DND-41 (cell line): ENCODE results near the gene C1orf35.
A peak's percentile ranks its signal among the peaks of the same experiment; 100 is the strongest.

Source experiments
- ATAC-seq: fragments of 200-7000 bp; cut with Tn5 transposase; 3 replicates; pipeline ENCODE4 v1.9.1; 2021; ENCODE audit warnings: low read depth; ENCODE audit not compliant: insufficient read depth
- DNase-seq: peaks from one replicate; pipeline ENCODE4 v3.0.0-alpha.2; 2020
- H2AFZ ChIP-seq: 2 replicates; pipeline ENCODE4 v1.6.0; 2012; ENCODE audit warnings: low read depth, low read length
- H3K27ac ChIP-seq: 2 replicates; pipeline ENCODE4 v1.5.1; 2012; ENCODE audit warnings: low read length, inconsistent platforms
- H3K27me3 ChIP-seq: fragments of 200-600 bp; sonication (generic); 2 replicates; pipeline ENCODE4 v1.6.0; 2012; ENCODE audit warnings: low read length, mild to moderate bottlenecking, inconsistent platforms; ENCODE audit not compliant: insufficient read depth, poor library complexity
- H3K36me3 ChIP-seq: 2 replicates; pipeline ENCODE4 v1.5.1; 2012; ENCODE audit warnings: low read length, inconsistent platforms; ENCODE audit not compliant: insufficient read depth
- H3K4me1 ChIP-seq: 2 replicates; pipeline ENCODE4 v1.5.1; 2012; ENCODE audit warnings: mild to moderate bottlenecking, low read length; ENCODE audit not compliant: insufficient read depth
- H3K4me2 ChIP-seq: 2 replicates; pipeline ENCODE4 v1.6.0; 2012; ENCODE audit warnings: mild to moderate bottlenecking, moderate library complexity, low read length, inconsistent platforms; ENCODE audit not compliant: insufficient read depth
- H3K4me3 ChIP-seq, 2 experiments: fragments of 200-600 bp in 1 of 2; shearing (Covaris generic) in 1 of 2; 2 replicates each; pipeline ENCODE4 v1.5.1; 2012 to 2016; ENCODE audit warnings: inconsistent platforms in 2 of 2, low read length in 2 of 2, mild to moderate bottlenecking in 2 of 2, low read depth in 1 of 2, moderate library complexity in 1 of 2
- H3K79me2 ChIP-seq: 2 replicates; pipeline ENCODE4 v1.6.0; 2012; ENCODE audit warnings: low read length, inconsistent platforms; ENCODE audit not compliant: insufficient read depth
- H3K9ac ChIP-seq: 2 replicates; pipeline ENCODE4 v1.6.0; 2012; ENCODE audit warnings: low read depth, mild to moderate bottlenecking, inconsistent platforms, low read length, moderate library complexity
- H3K9me3 ChIP-seq: 2 replicates; pipeline ENCODE4 v1.5.1; 2012; ENCODE audit warnings: low read length, moderate library complexity, mild to moderate bottlenecking, inconsistent platforms; ENCODE audit not compliant: insufficient read depth, severe bottlenecking
- H4K20me1 ChIP-seq: 2 replicates; pipeline ENCODE4 v1.6.0; 2012; ENCODE audit warnings: low read length; ENCODE audit not compliant: insufficient read depth
- EZH2 ChIP-seq: IDR thresholded peaks from 3 replicates; pipeline ENCODE4 v1.6.1; 2012; ENCODE audit warnings: borderline replicate concordance, low read depth, mild to moderate bottlenecking, moderate library complexity, low read length, inconsistent platforms; ENCODE audit not compliant: severe bottlenecking
- TF ChIP-seq, protein P1 (sequence below): IDR thresholded peaks from 2 replicates; pipeline ENCODE4 v1.5.1; 2012; ENCODE audit warnings: borderline replicate concordance, low read length, moderate library complexity, mild to moderate bottlenecking; ENCODE audit not compliant: poor library complexity, severe bottlenecking; ENCODE audit errors: extremely low read depth

C1orf35 gene

DNA sequence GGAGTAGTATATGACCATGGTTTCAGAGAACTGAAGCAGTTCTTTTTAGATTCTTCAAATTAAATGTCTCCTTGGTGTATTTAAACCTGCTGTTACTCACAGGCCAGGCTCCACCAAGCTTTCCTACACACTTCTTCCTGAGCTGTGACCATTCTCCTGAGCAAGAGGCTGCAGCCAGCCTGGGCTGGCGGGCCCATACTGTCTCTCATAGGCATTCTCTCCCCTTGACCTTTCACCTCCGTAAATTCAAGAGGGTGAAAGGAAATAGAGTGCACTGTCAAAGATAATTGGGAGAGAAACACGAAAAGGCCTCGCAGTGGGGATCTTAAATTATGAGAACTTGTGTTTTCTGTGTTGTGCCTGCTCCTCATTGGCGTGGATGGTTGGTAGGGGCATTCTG lies 18.3 kb downstream of the C1orf35 start:
- Histone ChIP-seq H3K9me3 (no peaks in the 10 kb centered on the region), H3K9ac (peak overlapping the region; percentile 98), H3K36me3 (peaks cover 67% of the 10 kb centered on the region), H3K27ac (no peak overlapping the region), H3K79me2 (peaks cover 97% of the 10 kb centered on the region), H3K4me3 (peak overlapping the region in 1 of 2 experiments; percentile 98; a peak in 3 of 4 replicates), H3K4me2 (peak overlapping the region; percentile 87), H3K27me3 (no peaks in the 10 kb centered on the region), H3K4me1 (peaks cover 54% of the 10 kb centered on the region), H2AFZ (no peak overlapping the region), H4K20me1 (peaks cover 81% of the 10 kb centered on the region)
- TF ChIP-seq, protein P1, sequence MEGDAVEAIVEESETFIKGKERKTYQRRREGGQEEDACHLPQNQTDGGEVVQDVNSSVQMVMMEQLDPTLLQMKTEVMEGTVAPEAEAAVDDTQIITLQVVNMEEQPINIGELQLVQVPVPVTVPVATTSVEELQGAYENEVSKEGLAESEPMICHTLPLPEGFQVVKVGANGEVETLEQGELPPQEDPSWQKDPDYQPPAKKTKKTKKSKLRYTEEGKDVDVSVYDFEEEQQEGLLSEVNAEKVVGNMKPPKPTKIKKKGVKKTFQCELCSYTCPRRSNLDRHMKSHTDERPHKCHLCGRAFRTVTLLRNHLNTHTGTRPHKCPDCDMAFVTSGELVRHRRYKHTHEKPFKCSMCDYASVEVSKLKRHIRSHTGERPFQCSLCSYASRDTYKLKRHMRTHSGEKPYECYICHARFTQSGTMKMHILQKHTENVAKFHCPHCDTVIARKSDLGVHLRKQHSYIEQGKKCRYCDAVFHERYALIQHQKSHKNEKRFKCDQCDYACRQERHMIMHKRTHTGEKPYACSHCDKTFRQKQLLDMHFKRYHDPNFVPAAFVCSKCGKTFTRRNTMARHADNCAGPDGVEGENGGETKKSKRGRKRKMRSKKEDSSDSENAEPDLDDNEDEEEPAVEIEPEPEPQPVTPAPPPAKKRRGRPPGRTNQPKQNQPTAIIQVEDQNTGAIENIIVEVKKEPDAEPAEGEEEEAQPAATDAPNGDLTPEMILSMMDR = no peak
- TF ChIP-seq EZH2 = no peak
- ATAC-seq (no peak), DNase-seq (no peak)

DNA sequence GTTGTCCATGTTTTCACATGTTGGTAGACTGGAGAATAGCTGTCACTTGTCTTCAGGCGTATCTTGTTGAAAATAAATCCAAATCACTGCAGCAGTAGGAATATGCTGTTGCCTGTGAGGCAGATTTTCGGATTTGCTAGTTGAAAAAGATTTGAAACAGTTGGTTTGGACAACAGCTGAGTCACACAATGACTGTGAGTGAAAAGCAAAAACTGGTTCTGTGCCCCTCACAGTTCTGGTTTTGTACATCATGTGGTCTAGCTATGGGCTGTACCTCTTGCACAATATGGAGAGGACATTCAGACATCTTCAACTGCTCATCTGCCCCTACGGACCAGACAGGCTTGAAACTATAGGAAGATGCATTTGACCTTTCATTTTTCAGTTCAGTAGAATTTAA lies 18.8 kb downstream of the C1orf35 start:
- Histone ChIP-seq H3K9me3 (no peaks in the 10 kb centered on the region), H3K4me2 (peak overlapping the region; percentile 87), H4K20me1 (peaks cover 81% of the 10 kb centered on the region), H3K9ac (peak overlapping the region; percentile 98), H3K27ac (peak overlapping the region; percentile 92), H2AFZ (no peak overlapping the region), H3K4me1 (peaks cover 55% of the 10 kb centered on the region), H3K27me3 (no peaks in the 10 kb centered on the region), H3K4me3 (peak overlapping the region; percentile 75 to 98; a peak in 3 of 4 replicates), H3K36me3 (peaks cover 62% of the 10 kb centered on the region), H3K79me2 (peaks cover 97% of the 10 kb centered on the region)
- no peak for ATAC-seq
- no peak for DNase-seq
- TF ChIP-seq EZH2 = no peak
- TF ChIP-seq, protein P1 = no peak

DNA sequence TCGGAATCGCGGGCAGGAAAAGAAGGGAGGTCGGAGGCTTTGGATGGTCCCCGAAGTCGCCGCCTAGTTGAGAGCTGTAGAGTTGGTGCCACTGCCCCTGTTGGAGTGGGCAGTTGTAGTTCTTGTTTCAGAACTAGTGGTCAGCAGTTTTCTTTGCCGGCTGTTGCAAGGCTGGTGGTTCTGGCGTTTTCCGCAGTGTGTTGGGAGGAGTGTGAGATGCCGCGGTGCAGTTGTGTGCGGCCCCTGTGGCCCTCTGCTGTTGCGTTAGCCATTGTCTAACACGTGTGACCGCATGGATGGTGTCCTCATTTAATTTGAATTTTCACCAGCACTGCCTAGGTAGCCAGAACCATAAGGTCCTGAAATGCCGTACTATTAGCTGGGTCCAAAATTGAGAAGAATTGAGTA lies 19.2 kb downstream of the C1orf35 start:
- Histone ChIP-seq H3K4me1 (peaks cover 53% of the 10 kb centered on the region), H3K4me3 (peak overlapping the region; percentile 75 to 98; a peak in 3 of 4 replicates), H3K9me3 (no peaks in the 10 kb centered on the region), H3K4me2 (peak overlapping the region; percentile 87), H3K9ac (peak overlapping the region; percentile 98), H3K36me3 (peaks cover 58% of the 10 kb centered on the region), H3K79me2 (peaks cover 93% of the 10 kb centered on the region), H3K27me3 (no peaks in the 10 kb centered on the region), H4K20me1 (peaks cover 77% of the 10 kb centered on the region), H3K27ac (peak overlapping the region; percentile 92), H2AFZ (no peak overlapping the region)
- ATAC-seq (no peak), DNase-seq (no peak)
- TF ChIP-seq, protein P1 = no peak
- TF ChIP-seq EZH2 = no peak
